GM12878 (cell line): ENCODE results near the gene MLN. TPM values are rescaled to one million over a fixed set of nuclear protein-coding genes. Genes with fewer than 3 reads are reported as not detected.

Experiments used
- ATAC-seq: fragments of 200-7000 bp; cut with Tn5 transposase; 3 replicates; pipeline ENCODE4 v1.9.1; 2020; ENCODE audit warnings: mild to moderate bottlenecking, moderate library complexity
- BruUV-seq: library from RNA; stranded (reverse); fragments of 400-500 nt; replicated peaks from 2 replicates; lab custom pipeline; 2021; lab: Mats Ljungman, UMichigan
- CTCF ChIA-PET: fragments of 300-600 bp; sonication (Branson Sonifier 250); formaldehyde crosslinking; extraction: SDS; loops from one replicate; lab custom pipeline; 2021; ENCODE audit warnings: inconsistent platforms; lab: Yijun Ruan, JAX
- POLR2A ChIA-PET: fragments of 350-600 bp; formaldehyde crosslinking; extraction: SDS; loops from one replicate; lab custom pipeline; 2021; ENCODE audit warnings: inconsistent platforms; lab: Charles Lee
- RAD21 ChIA-PET: fragments of 300-600 bp; sonication (Branson Sonifier 250); formaldehyde crosslinking; loops from one replicate; lab custom pipeline; 2023; ENCODE audit warnings: antibody characterized with exemption; ENCODE audit not compliant: unreplicated experiment; lab: Charles Lee
- SMC1A ChIA-PET: fragments of 300-600 bp; sonication (Branson Sonifier 250); formaldehyde crosslinking; loops from one replicate; lab custom pipeline; 2023; ENCODE audit not compliant: unreplicated experiment, uncharacterized antibody; lab: Charles Lee
- DNase-seq: peaks from one replicate; pipeline ENCODE4 v3.0.0-alpha.2; 2011; ENCODE audit warnings: low read depth, low spot score
- FAIRE-seq: peaks from 3 replicates; lab custom pipeline; 2011; peaks lifted over from hg19 to GRCh38; lab: Jason Lieb, UNC
- H2AFZ ChIP-seq: 2 replicates; pipeline ENCODE4 v1.6.0; 2011; ENCODE audit warnings: low read depth, low read length, control low read depth; ENCODE audit not compliant: control insufficient read depth
- H3K27ac ChIP-seq: 2 replicates; pipeline ENCODE4 v1.5.1; 2011; ENCODE audit warnings: control low read depth; ENCODE audit not compliant: control insufficient read depth, insufficient read depth
- H3K27me3 ChIP-seq, 2 experiments: replicated peaks in 1 of 2; 2 replicates each; pipeline versions ENCODE4 v1.6.0 to v1.6.1; 2011; ENCODE audit warnings: low read length in 1 of 2; ENCODE audit not compliant: control insufficient read depth in 2 of 2, insufficient read depth in 2 of 2
- H3K36me3 ChIP-seq, 2 experiments: 2 replicates each; pipeline ENCODE4 v1.5.1; 2011; ENCODE audit warnings: low read length in 1 of 2; ENCODE audit not compliant: control insufficient read depth in 2 of 2, insufficient read depth in 2 of 2
- H3K4me1 ChIP-seq: 2 replicates; pipeline ENCODE4 v1.6.1; 2011; ENCODE audit warnings: mild to moderate bottlenecking, low read length, moderate library complexity, mixed read lengths; ENCODE audit not compliant: control insufficient read depth, insufficient read depth
- H3K4me2 ChIP-seq: 2 replicates; pipeline ENCODE4 v1.6.0; 2011; ENCODE audit warnings: control low read depth; ENCODE audit not compliant: control insufficient read depth, insufficient read depth
- H3K4me3 ChIP-seq: fragments of 200-600 bp; sonication (generic); 2 replicates; pipeline ENCODE4 v1.5.1; 2016
- H3K79me2 ChIP-seq: 2 replicates; pipeline ENCODE4 v1.6.0; 2011; ENCODE audit warnings: low read length; ENCODE audit not compliant: control insufficient read depth, insufficient read depth
- H3K9ac ChIP-seq: 2 replicates; pipeline ENCODE4 v1.8.0; 2011; ENCODE audit warnings: low read length, control low read depth, mixed read lengths; ENCODE audit not compliant: control insufficient read depth, insufficient read depth
- H3K9me3 ChIP-seq: replicated peaks from 3 replicates; pipeline ENCODE4 v1.5.1; 2011; ENCODE audit warnings: mild to moderate bottlenecking, low read length; ENCODE audit not compliant: control insufficient read depth, insufficient read depth
- H4K20me1 ChIP-seq: 2 replicates; pipeline ENCODE4 v1.6.0; 2011; ENCODE audit not compliant: control insufficient read depth, insufficient read depth
- CBX3 ChIP-seq: fragments of 200-600 bp; sonication (generic); IDR thresholded peaks from 2 replicates; pipeline ENCODE4 v1.6.1; 2016; ENCODE audit warnings: low read depth, borderline replicate concordance
- CTCF ChIP-seq, 3 experiments: IDR thresholded peaks in 2 of 3; conservative IDR thresholded peaks in 1 of 3; 2 replicates each; pipeline ENCODE4 v1.5.1; 2011; ENCODE audit warnings: low read depth in 3 of 3, low read length in 3 of 3, mild to moderate bottlenecking in 3 of 3, control low read depth in 2 of 3, moderate library complexity in 2 of 3, inconsistent platforms in 1 of 3, mixed read lengths in 1 of 3; ENCODE audit not compliant: control insufficient read depth in 2 of 3, insufficient read depth in 1 of 3; ENCODE audit errors: extremely low read depth in 1 of 3
- CUX1 ChIP-seq: IDR thresholded peaks from 2 replicates; pipeline ENCODE4 v1.6.1; 2012; ENCODE audit warnings: improper control_type of control experiment, low read depth, low read length; ENCODE audit not compliant: insufficient replicate concordance
- IKZF1 ChIP-seq: fragments of 450-650 bp; conservative IDR thresholded peaks from 2 replicates; pipeline ENCODE4 v1.6.1; 2017; ENCODE audit warnings: antibody characterized with exemption, mild to moderate bottlenecking
- MYC ChIP-seq: IDR thresholded peaks from 2 replicates; pipeline ENCODE4 v1.6.1; 2011; ENCODE audit warnings: mild to moderate bottlenecking, low read length, moderate library complexity, inconsistent platforms; ENCODE audit not compliant: insufficient read depth, insufficient replicate concordance, insufficient read length, severe bottlenecking
- NBN ChIP-seq: fragments of 450-650 bp; IDR thresholded peaks from 2 replicates; pipeline ENCODE4 v1.6.1; 2016
- NFYB ChIP-seq: IDR thresholded peaks from 2 replicates; pipeline ENCODE4 v1.6.1; 2011; ENCODE audit warnings: low read depth, mild to moderate bottlenecking, low read length, improper control_type of control experiment, moderate library complexity; ENCODE audit not compliant: insufficient read depth
- POLR2AphosphoS5 ChIP-seq: IDR thresholded peaks from 2 replicates; pipeline ENCODE4 v1.6.1; 2011; ENCODE audit warnings: mild to moderate bottlenecking, low read length, inconsistent platforms
- RAD51 ChIP-seq: fragments of 450-650 bp; IDR thresholded peaks from 2 replicates; pipeline ENCODE4 v1.6.1; 2016; ENCODE audit warnings: moderate library complexity, mild to moderate bottlenecking, inconsistent platforms
- RCOR1 ChIP-seq: conservative IDR thresholded peaks from 2 replicates; pipeline ENCODE4 v1.6.1; 2012; ENCODE audit warnings: low read depth, low read length, improper control_type of control experiment
- SIX5 ChIP-seq: IDR thresholded peaks from 2 replicates; pipeline ENCODE4 v1.6.1; 2011; ENCODE audit warnings: mild to moderate bottlenecking, low read depth, low read length, moderate library complexity; ENCODE audit not compliant: severe bottlenecking
- SMAD5 ChIP-seq: IDR thresholded peaks from 2 replicates; pipeline ENCODE4 v1.6.1; 2016; ENCODE audit warnings: antibody characterized with exemption, low read depth
- SMARCA5 ChIP-seq: fragments of 450-650 bp; IDR thresholded peaks from 2 replicates; pipeline ENCODE4 v1.6.1; 2017; ENCODE audit warnings: mild to moderate bottlenecking
- WGBS: methylation state at CpG from one replicate; pipeline ENCODE4 v1.1.6; 2016; ENCODE audit warnings: low lambda C conversion rate; ENCODE audit not compliant: insufficient replicate concordance, insufficient coverage; ENCODE audit errors: missing lambda C conversion rate; 5-methylcytosine and 5-hydroxymethylcytosine counted together
- in situ Hi-C: fragments of 300-500 bp; cut with MboI; formaldehyde crosslinking; loops from 9 replicates; pipeline ENCODE4 v1.14.3; 2018; ENCODE audit warnings: mixed read lengths
- intact Hi-C: fragments of 100-400 bp; cut with micrococcal nuclease; formaldehyde crosslinking; loops from one replicate; pipeline ENCODE4 v1.14.2; 2022; ENCODE audit not compliant: unreplicated experiment
- polyA plus RNA-seq, 11 experiments: library from polyadenylated mRNA; depleted of rRNA in 4 of 11; unstranded in 6 of 11; stranded (reverse) in 5 of 11; fragments of >200 nt; fragmentation: Nextera tagmentation in 4 of 11; fragmentation: Illumina TruSeq in 1 of 11; extraction: Ambion mirVana in 4 of 11; extraction: Trizol in 1 of 11; gene quantifications; 1 replicate in 1 of 11; 2 replicates in 10 of 11; pipeline versions ENCODE4 v1.2.1 to v1.2.3, GENCODE V29; 2011 to 2016; ENCODE audit warnings: inconsistent platforms in 2 of 11, missing spikeins in 2 of 11, low read depth in 1 of 11
- total RNA-seq, 4 experiments: library from RNA; depleted of rRNA in 3 of 4; stranded (reverse); fragments of >200 nt in 3 of 4; fragmentation: Illumina TruSeq in 1 of 4; extraction: Trizol in 1 of 4; gene quantifications; 2 replicates each; pipeline versions ENCODE4 v1.2.1 to v1.2.3, GENCODE V29; 2013 to 2021

Gene MLN
- total and polyA plus RNA-seq, 10 of the 15 experiments (the other 5 are each of a cell fraction or from before 2014, with no cell fraction given), result not detected

GRCh38 chr6:33748841-33749240 is 55.0 kb downstream of the MLN start (continued):
- no peak for TF ChIP-seq CTCF (IDR thresholded peaks at IDR 0.05 in 2 of 3, conservative IDR thresholded peaks at IDR 0.05 in 1 of 3; ENCODE audit: control insufficient read depth in 2 of 3, extremely low read depth in 1 of 3, insufficient read depth in 1 of 3, low read depth in 3 of 3, low read length in 3 of 3)

GRCh38 chr6:33747823-33748222 is 56.0 kb downstream of the MLN start:
- no peak for ATAC-seq
- no peak for TF ChIP-seq RCOR1
- no peak for TF ChIP-seq RAD51
- no peak for TF ChIP-seq SMARCA5
- TF ChIP-seq IKZF1, result no peak
- TF ChIP-seq NBN, result no peak
- TF ChIP-seq SIX5, result no peak
- TF ChIP-seq CBX3, result no peak
- no peak for TF ChIP-seq MYC
- TF ChIP-seq SMAD5, result no peak
- no peak for TF ChIP-seq POLR2AphosphoS5
- TF ChIP-seq CUX1, result no peak
- no peak for TF ChIP-seq CTCF (IDR thresholded peaks at IDR 0.05 in 2 of 3, conservative IDR thresholded peaks at IDR 0.05 in 1 of 3; ENCODE audit: control insufficient read depth in 2 of 3, extremely low read depth in 1 of 3, insufficient read depth in 1 of 3, low read depth in 3 of 3, low read length in 3 of 3)
- no peak for TF ChIP-seq NFYB

More at GRCh38 chr6:33747823-33748222, 56.0 kb downstream of the MLN start:
- 48% methylated on average over 5 of the region's 5 CpGs for WGBS
- no peak overlapping the region for H3K9ac ChIP-seq
- no peak for FAIRE-seq
- peaks cover 5% of the 10 kb centered on the region; the same call in 1 of the 2 replicates for H3K4me1 ChIP-seq
- no TSS peak for BruUV-seq
- ChIA-PET RAD21 (interaction anchor here (0.6 to 0.9 kb wide), 2 partner anchors 36 to 41 kb away, joined by 3 read pairs; partner anchors contain the start of genes LEMD2 and UQCC2), POLR2A (interaction anchor here (0.9 kb wide), 1 partner anchor 25 kb away, joined by 6 read pairs; no protein-coding TSS in a partner anchor), SMC1A (no interaction called here), CTCF (interaction anchor here (1.0 to 7.2 kb wide), 2 partner anchors 37 to 47 kb away, joined by 3 to 46 read pairs; partner anchors contain the start of gene UQCC2)
- intact Hi-C loops, result no loop called here
- H3K4me3 ChIP-seq, result no peak overlapping the region
- H2AFZ ChIP-seq, result no peak overlapping the region
- no peaks in the 10 kb centered on the region for H4K20me1 ChIP-seq
- no peaks in the 10 kb centered on the region for H3K79me2 ChIP-seq
- in situ Hi-C loops, result no loop called here
- H3K27ac ChIP-seq, result no peak overlapping the region
- H3K27me3 ChIP-seq, result no peaks in the 10 kb centered on the region; a peak in 1 of 4 replicates
- DNase-seq, result no peak
- H3K9me3 ChIP-seq, result no peaks in the 10 kb centered on the region
- no peaks in the 10 kb centered on the region for H3K36me3 ChIP-seq
- no peak overlapping the region for H3K4me2 ChIP-seq
